Liver (tissue), 9 donors: Measurements from ENCODE around the gene FAM89B. TPM values are rescaled to one million over a fixed set of nuclear protein-coding genes. Genes with fewer than 3 reads are reported as not detected.

ENCODE experiments used
- DNase-seq: peaks from one replicate; pipeline ENCODE4 v3.0.0-alpha.2; 2017; ENCODE audit warnings: low spot score
- H3K27ac ChIP-seq, 2 donors: one replicate each; pipeline ENCODE4 v1.7.0; 2013; ENCODE audit warnings: inconsistent platforms in 2 of 2, low read length in 2 of 2, control low read depth in 1 of 2, low read depth in 1 of 2, mild to moderate bottlenecking in 1 of 2
- H3K27me3 ChIP-seq, 4 donors: one replicate each; pipeline versions ENCODE4 v1.6.1 to v1.7.0; 2013; ENCODE audit warnings: low read length in 3 of 4, inconsistent platforms in 1 of 4, mild to moderate bottlenecking in 1 of 4, moderate library complexity in 1 of 4; ENCODE audit not compliant: control insufficient read depth in 4 of 4, insufficient read depth in 4 of 4
- H3K36me3 ChIP-seq, 4 donors: one replicate each; pipeline versions ENCODE4 v1.6.1 to v1.7.0; 2013; ENCODE audit warnings: low read length in 3 of 4, mild to moderate bottlenecking in 3 of 4, low read depth in 1 of 4, moderate library complexity in 1 of 4; ENCODE audit not compliant: control insufficient read depth in 4 of 4, insufficient read depth in 3 of 4
- H3K4me1 ChIP-seq, 4 donors: one replicate each; pipeline versions ENCODE4 v1.6.1 to v1.7.0; 2013; ENCODE audit warnings: low read length in 3 of 4, mild to moderate bottlenecking in 3 of 4, moderate library complexity in 1 of 4; ENCODE audit not compliant: control insufficient read depth in 4 of 4, insufficient read depth in 4 of 4
- H3K4me3 ChIP-seq, 3 donors: one replicate each; pipeline versions ENCODE4 v1.6.1 to v1.7.0; 2013; ENCODE audit warnings: low read length in 3 of 3, control low read depth in 1 of 3, low read depth in 1 of 3, mild to moderate bottlenecking in 1 of 3
- H3K9ac ChIP-seq, 2 donors: one replicate each; pipeline ENCODE4 v1.7.0; 2013; ENCODE audit warnings: low read length in 2 of 2, mild to moderate bottlenecking in 2 of 2, moderate library complexity in 2 of 2, control low read depth in 1 of 2, low read depth in 1 of 2
- H3K9me3 ChIP-seq, 4 donors: one replicate each; pipeline versions ENCODE4 v1.6.1 to v1.7.0; 2013; ENCODE audit warnings: low read length in 3 of 4; ENCODE audit not compliant: control insufficient read depth in 4 of 4
- EGR1 ChIP-seq, 2 donors: IDR thresholded peaks; 2 replicates each; pipeline ENCODE4 v1.6.1; 2016 to 2018; ENCODE audit warnings: antibody characterized with exemption in 2 of 2, low read depth in 2 of 2
- FOXA1 ChIP-seq: IDR thresholded peaks from 2 replicates; pipeline ENCODE4 v1.6.1; 2016; ENCODE audit warnings: antibody characterized with exemption
- FOXA2 ChIP-seq: IDR thresholded peaks from 2 replicates; pipeline ENCODE4 v1.6.1; 2016; ENCODE audit warnings: antibody characterized with exemption
- GABPA ChIP-seq, 2 donors: IDR thresholded peaks in 1 of 2; conservative IDR thresholded peaks in 1 of 2; 2 replicates each; pipeline ENCODE4 v1.6.1; 2016; ENCODE audit warnings: antibody characterized with exemption in 2 of 2, mild to moderate bottlenecking in 1 of 2, moderate library complexity in 1 of 2
- HNF4A ChIP-seq, 2 donors: conservative IDR thresholded peaks; 2 replicates each; pipeline ENCODE4 v1.6.1; 2016; ENCODE audit warnings: antibody characterized with exemption in 2 of 2, mild to moderate bottlenecking in 2 of 2
- HNF4G ChIP-seq: IDR thresholded peaks from 2 replicates; pipeline ENCODE4 v1.6.1; 2016; ENCODE audit warnings: antibody characterized with exemption
- JUND ChIP-seq, 2 donors: IDR thresholded peaks; 2 replicates each; pipeline ENCODE4 v1.6.1; 2016; ENCODE audit warnings: antibody characterized with exemption in 2 of 2
- NR2F2 ChIP-seq: IDR thresholded peaks from 2 replicates; pipeline ENCODE4 v1.6.1; 2016; ENCODE audit warnings: antibody characterized with exemption
- RAD21 ChIP-seq, 2 donors: IDR thresholded peaks; 2 replicates each; pipeline ENCODE4 v1.6.1; 2016; ENCODE audit warnings: antibody characterized with exemption in 2 of 2, mild to moderate bottlenecking in 2 of 2
- RXRA ChIP-seq, 2 donors: IDR thresholded peaks; 2 replicates each; pipeline ENCODE4 v1.6.1; 2017 to 2018; ENCODE audit warnings: antibody characterized with exemption in 2 of 2, mild to moderate bottlenecking in 1 of 2
- SP1 ChIP-seq: IDR thresholded peaks from 2 replicates; pipeline ENCODE4 v1.6.1; 2018; ENCODE audit warnings: antibody characterized with exemption, mild to moderate bottlenecking
- TAF1 ChIP-seq: conservative IDR thresholded peaks from 2 replicates; pipeline ENCODE4 v1.6.1; 2016; ENCODE audit warnings: antibody characterized with exemption, mild to moderate bottlenecking
- YY1 ChIP-seq: IDR thresholded peaks from 2 replicates; pipeline ENCODE4 v1.6.1; 2016; ENCODE audit warnings: antibody characterized with exemption, mild to moderate bottlenecking
- WGBS: extraction: QIAGEN DNeasy Blood & Tissue Kit; methylation state at CpG from one replicate; pipeline ENCODE4 v1.1.7; 2013; 5-methylcytosine and 5-hydroxymethylcytosine counted together
- polyA plus RNA-seq, 2 donors: library from polyadenylated mRNA; stranded (reverse) in 1 of 2; unstranded in 1 of 2; fragments of 200-250 nt in 1 of 2; fragments of >200 nt in 1 of 2; fragmentation: Nextera tagmentation in 1 of 2; extraction: Ambion mirVana in 1 of 2; gene quantifications; one replicate each; pipeline versions ENCODE4 v1.2.1 to v1.2.3, GENCODE V29; 2013 to 2015
- total RNA-seq, 2 donors: library from RNA; depleted of rRNA; stranded (reverse); fragments of >200 nt; gene quantifications; one replicate each; pipeline ENCODE4 v1.2.3, GENCODE V29; 2014
- TF ChIP-seq, protein P1 (sequence below): IDR thresholded peaks from 2 replicates; pipeline ENCODE4 v1.6.1; 2016; ENCODE audit warnings: antibody characterized with exemption, mild to moderate bottlenecking
- TF ChIP-seq, protein P2 (sequence below): IDR thresholded peaks from 2 replicates; pipeline ENCODE4 v1.6.1; 2016; ENCODE audit warnings: antibody characterized with exemption
- TF ChIP-seq, protein P3 (sequence below): IDR thresholded peaks from 2 replicates; pipeline ENCODE4 v1.6.1; 2016; ENCODE audit warnings: antibody characterized with exemption
- TF ChIP-seq, protein P4 (sequence below): IDR thresholded peaks from 2 replicates; pipeline ENCODE4 v1.6.1; 2016; ENCODE audit warnings: antibody characterized with exemption
- TF ChIP-seq, protein P5 (sequence below): fragments of 150-350 bp; IDR thresholded peaks from 2 replicates; pipeline ENCODE4 v1.5.1; 2017; ENCODE audit warnings: improper control_type of control experiment, low read depth, low read length; ENCODE audit not compliant: missing input control
- donor health status: healthy.
- donor health status: healthy.
- donor health status: healthy.
- donor health status: healthy.
- donor health status: healthy.

Gene FAM89B
- total and polyA plus RNA-seq, 4 donors, result 4.7 to 16.7 (median 9.5) TPM

DNA sequence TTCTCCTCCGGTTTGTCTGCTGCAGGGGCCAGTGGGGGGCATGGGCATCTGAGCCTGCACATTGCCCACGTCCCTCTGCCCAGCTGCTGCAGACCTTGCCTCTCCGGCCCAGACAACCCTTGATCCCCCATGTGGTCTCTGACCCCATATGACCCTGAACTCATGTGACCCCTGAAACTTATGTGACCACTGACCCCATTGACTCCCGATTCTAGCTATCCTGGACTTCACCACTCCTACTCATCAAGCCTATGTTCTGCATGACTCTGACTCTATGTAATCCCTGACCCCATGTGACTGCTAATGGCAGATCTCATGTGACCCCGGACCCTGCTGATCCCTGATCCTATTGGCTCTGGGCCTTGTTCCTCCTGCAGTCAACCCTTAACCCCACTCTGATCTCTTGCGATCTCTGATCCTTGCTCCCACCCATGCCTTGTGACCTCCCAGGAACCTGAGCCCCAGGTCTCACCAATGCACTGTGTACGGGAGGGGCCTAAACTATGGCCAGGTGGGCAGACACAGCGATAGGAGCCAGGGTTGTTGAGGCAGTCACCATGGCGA lies 19.9 kb upstream of the FAM89B start:
- TF ChIP-seq FOXA1 (no peak), RXRA (IDR thresholded peaks at IDR 0.05) (peak in 1 of 2 donors; percentile 71)
- TF ChIP-seq, protein P1, sequence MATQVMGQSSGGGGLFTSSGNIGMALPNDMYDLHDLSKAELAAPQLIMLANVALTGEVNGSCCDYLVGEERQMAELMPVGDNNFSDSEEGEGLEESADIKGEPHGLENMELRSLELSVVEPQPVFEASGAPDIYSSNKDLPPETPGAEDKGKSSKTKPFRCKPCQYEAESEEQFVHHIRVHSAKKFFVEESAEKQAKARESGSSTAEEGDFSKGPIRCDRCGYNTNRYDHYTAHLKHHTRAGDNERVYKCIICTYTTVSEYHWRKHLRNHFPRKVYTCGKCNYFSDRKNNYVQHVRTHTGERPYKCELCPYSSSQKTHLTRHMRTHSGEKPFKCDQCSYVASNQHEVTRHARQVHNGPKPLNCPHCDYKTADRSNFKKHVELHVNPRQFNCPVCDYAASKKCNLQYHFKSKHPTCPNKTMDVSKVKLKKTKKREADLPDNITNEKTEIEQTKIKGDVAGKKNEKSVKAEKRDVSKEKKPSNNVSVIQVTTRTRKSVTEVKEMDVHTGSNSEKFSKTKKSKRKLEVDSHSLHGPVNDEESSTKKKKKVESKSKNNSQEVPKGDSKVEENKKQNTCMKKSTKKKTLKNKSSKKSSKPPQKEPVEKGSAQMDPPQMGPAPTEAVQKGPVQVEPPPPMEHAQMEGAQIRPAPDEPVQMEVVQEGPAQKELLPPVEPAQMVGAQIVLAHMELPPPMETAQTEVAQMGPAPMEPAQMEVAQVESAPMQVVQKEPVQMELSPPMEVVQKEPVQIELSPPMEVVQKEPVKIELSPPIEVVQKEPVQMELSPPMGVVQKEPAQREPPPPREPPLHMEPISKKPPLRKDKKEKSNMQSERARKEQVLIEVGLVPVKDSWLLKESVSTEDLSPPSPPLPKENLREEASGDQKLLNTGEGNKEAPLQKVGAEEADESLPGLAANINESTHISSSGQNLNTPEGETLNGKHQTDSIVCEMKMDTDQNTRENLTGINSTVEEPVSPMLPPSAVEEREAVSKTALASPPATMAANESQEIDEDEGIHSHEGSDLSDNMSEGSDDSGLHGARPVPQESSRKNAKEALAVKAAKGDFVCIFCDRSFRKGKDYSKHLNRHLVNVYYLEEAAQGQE, result no peak
- Histone ChIP-seq H3K27me3 (no peaks in the 10 kb centered on the region), H3K9ac (no peak overlapping the region), H3K4me1 (peaks cover 7 to 39% (median 17%) of the 10 kb centered on the region in 4 donors), H3K36me3 (peaks cover 0 to 5% (median 0%) of the 10 kb centered on the region in 4 donors), H3K9me3 (no peaks in the 10 kb centered on the region), H3K27ac (peak overlapping the region; percentile 82 to 91), H3K4me3 (no peak overlapping the region)
- WGBS, result 75% methylated on average over 9 of the region's 9 CpGs
- no peak for DNase-seq

DNA sequence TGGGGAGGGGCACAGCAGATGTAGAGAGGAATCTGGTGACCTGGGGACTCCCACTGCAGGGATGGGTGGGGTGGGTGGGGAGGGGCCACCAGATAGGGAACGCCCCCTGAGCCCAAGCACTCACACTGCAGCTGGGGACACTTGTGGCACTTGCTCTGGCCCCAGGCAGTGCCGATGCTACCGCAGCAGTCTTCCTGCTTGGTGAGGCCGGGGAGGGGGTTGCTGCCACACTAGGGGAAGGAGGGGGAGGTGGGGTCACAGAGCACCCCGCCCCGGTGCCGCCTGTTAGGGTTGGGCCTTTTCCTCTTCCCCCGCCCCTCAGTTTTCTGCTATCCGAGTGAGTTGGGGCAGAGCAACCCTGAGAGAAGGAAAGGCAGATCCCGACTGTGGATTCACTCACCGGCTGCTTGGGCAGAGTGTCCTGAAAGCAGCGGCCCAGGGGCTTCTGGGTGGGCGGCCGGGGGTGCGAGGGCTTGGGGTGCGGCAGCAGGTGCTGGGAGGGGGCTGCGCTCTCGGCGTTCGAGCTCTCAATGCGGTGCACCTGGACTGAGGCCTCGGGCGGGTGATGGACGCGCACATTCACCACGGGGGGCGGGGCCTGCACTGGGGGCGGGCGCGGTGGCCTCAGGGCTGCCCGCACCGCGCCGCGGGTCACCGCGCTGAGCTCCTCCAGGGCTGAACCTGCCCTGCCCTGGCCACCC lies 18.9 kb upstream of the FAM89B start:
- H3K9me3 ChIP-seq, result no peaks in the 10 kb centered on the region
- peak; percentile 64 for DNase-seq
- H3K27me3 ChIP-seq, result no peaks in the 10 kb centered on the region
- H3K36me3 ChIP-seq, result peaks cover 0 to 4% (median 0%) of the 10 kb centered on the region in 4 donors
- TF ChIP-seq RAD21 (IDR thresholded peaks at IDR 0.05), result no peak
- no peak for TF ChIP-seq TAF1
- no peak for TF ChIP-seq GABPA (IDR thresholded peaks at IDR 0.05 in 1 of 2, conservative IDR thresholded peaks at IDR 0.05 in 1 of 2)
- TF ChIP-seq, protein P2, sequence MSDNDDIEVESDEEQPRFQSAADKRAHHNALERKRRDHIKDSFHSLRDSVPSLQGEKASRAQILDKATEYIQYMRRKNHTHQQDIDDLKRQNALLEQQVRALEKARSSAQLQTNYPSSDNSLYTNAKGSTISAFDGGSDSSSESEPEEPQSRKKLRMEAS, result no peak
- no peak for TF ChIP-seq SP1
- TF ChIP-seq NR2F2, result no peak
- TF ChIP-seq EGR1 (IDR thresholded peaks at IDR 0.05; ENCODE audit: low read depth in 2 of 2), result no peak
- TF ChIP-seq, protein P3, sequence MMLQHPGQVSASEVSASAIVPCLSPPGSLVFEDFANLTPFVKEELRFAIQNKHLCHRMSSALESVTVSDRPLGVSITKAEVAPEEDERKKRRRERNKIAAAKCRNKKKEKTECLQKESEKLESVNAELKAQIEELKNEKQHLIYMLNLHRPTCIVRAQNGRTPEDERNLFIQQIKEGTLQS, result no peak
- TF ChIP-seq JUND (IDR thresholded peaks at IDR 0.05), result no peak
- TF ChIP-seq, protein P1, result no peak
- TF ChIP-seq RXRA (IDR thresholded peaks at IDR 0.05), result no peak
- no peak for TF ChIP-seq FOXA1
- no peak for TF ChIP-seq FOXA2
- TF ChIP-seq, protein P4, sequence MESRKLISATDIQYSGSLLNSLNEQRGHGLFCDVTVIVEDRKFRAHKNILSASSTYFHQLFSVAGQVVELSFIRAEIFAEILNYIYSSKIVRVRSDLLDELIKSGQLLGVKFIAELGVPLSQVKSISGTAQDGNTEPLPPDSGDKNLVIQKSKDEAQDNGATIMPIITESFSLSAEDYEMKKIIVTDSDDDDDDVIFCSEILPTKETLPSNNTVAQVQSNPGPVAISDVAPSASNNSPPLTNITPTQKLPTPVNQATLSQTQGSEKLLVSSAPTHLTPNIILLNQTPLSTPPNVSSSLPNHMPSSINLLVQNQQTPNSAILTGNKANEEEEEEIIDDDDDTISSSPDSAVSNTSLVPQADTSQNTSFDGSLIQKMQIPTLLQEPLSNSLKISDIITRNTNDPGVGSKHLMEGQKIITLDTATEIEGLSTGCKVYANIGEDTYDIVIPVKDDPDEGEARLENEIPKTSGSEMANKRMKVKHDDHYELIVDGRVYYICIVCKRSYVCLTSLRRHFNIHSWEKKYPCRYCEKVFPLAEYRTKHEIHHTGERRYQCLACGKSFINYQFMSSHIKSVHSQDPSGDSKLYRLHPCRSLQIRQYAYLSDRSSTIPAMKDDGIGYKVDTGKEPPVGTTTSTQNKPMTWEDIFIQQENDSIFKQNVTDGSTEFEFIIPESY, result no peak
- TF ChIP-seq HNF4G, result no peak
- no peak for TF ChIP-seq HNF4A (conservative IDR thresholded peaks at IDR 0.05)
- no peak for TF ChIP-seq YY1
- TF ChIP-seq, protein P5, sequence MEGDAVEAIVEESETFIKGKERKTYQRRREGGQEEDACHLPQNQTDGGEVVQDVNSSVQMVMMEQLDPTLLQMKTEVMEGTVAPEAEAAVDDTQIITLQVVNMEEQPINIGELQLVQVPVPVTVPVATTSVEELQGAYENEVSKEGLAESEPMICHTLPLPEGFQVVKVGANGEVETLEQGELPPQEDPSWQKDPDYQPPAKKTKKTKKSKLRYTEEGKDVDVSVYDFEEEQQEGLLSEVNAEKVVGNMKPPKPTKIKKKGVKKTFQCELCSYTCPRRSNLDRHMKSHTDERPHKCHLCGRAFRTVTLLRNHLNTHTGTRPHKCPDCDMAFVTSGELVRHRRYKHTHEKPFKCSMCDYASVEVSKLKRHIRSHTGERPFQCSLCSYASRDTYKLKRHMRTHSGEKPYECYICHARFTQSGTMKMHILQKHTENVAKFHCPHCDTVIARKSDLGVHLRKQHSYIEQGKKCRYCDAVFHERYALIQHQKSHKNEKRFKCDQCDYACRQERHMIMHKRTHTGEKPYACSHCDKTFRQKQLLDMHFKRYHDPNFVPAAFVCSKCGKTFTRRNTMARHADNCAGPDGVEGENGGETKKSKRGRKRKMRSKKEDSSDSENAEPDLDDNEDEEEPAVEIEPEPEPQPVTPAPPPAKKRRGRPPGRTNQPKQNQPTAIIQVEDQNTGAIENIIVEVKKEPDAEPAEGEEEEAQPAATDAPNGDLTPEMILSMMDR, result no peak
- 73% methylated on average over 37 of the region's 37 CpGs for WGBS
- H3K9ac ChIP-seq, result no peak overlapping the region
- H3K4me1 ChIP-seq, result peaks cover 9 to 39% (median 18%) of the 10 kb centered on the region in 4 donors
- H3K4me3 ChIP-seq, result no peak overlapping the region
- no peak overlapping the region for H3K27ac ChIP-seq
